Gastrocnemius medialis (tissue), 4 donors: Measurements from ENCODE around the gene NT5DC4. TPM values are rescaled to one million over a fixed set of nuclear protein-coding genes. Genes with fewer than 3 reads are reported as not detected.

ENCODE experiments used
- ATAC-seq, 2 donors: fragments of 150-250 bp; one replicate each; pipeline ENCODE4 v1.9.1; 2016
- DNase-seq, 2 donors: peaks; one replicate each; pipeline ENCODE4 v3.0.0-alpha.2; 2019
- H3K27ac ChIP-seq, 4 donors: fragments of 200-600 bp; sonication (generic); 1 replicate in 1 of 4; 2 replicates in 3 of 4; pipeline ENCODE4 v1.5.1; 2016 to 2018; ENCODE audit warnings: mild to moderate bottlenecking in 2 of 4, moderate library complexity in 1 of 4
- H3K27me3 ChIP-seq, 3 donors: fragments of 200-600 bp; sonication (generic) in 2 of 3; 1 replicate in 1 of 3; 2 replicates in 2 of 3; pipeline versions ENCODE4 v1.5.1 to v1.6.0; 2016 to 2019; ENCODE audit warnings: mild to moderate bottlenecking in 1 of 3, moderate library complexity in 1 of 3
- H3K36me3 ChIP-seq, 2 donors: fragments of 200-600 bp; sonication (generic) in 1 of 2; one replicate each; pipeline ENCODE4 v1.5.1; 2017 to 2018
- H3K4me1 ChIP-seq, 2 donors: fragments of 200-600 bp; sonication (generic) in 1 of 2; one replicate each; pipeline ENCODE4 v1.5.1; 2016 to 2017; ENCODE audit warnings: mild to moderate bottlenecking in 2 of 2
- H3K4me3 ChIP-seq, 4 donors: fragments of 200-600 bp; sonication (generic) in 3 of 4; 1 replicate in 1 of 4; 2 replicates in 3 of 4; pipeline ENCODE4 v1.5.1; 2016 to 2019; ENCODE audit warnings: mild to moderate bottlenecking in 2 of 4
- H3K9me3 ChIP-seq, 3 donors: fragments of 200-600 bp; sonication (generic) in 2 of 3; 1 replicate in 1 of 3; 2 replicates in 2 of 3; pipeline ENCODE4 v1.5.1; 2016 to 2019
- POLR2A ChIP-seq, 2 donors: fragments of 450-650 bp; IDR thresholded peaks; one replicate each; pipeline ENCODE4 v1.6.1; 2017; ENCODE audit warnings: antibody characterized with exemption in 2 of 2, mild to moderate bottlenecking in 2 of 2, moderate library complexity in 2 of 2
- in situ Hi-C, 4 donors: fragments of 200-750 bp; cut with MboI; loops; one replicate each; pipeline versions ENCODE4 v1.15.0 to v1.8.0; 2017; ENCODE audit warnings: low sequenced_read_pairs in 4 of 4
- intact Hi-C: fragments of 100-400 bp; cut with DNase I; formaldehyde crosslinking; loops from one replicate; pipeline ENCODE4 v1.15.1; 2023; ENCODE audit warnings: low total_unique reads
- total RNA-seq, 4 donors: library from RNA; depleted of rRNA; stranded (reverse); fragments of >200 nt; gene quantifications; one replicate each; pipeline versions ENCODE4 v1.1.0 to v1.2.3, GENCODE V29; 2016
- TF ChIP-seq, protein P1 (sequence below), 5 experiments: fragments of 450-650 bp in 3 of 5; fragments of 200-600 bp in 2 of 5; sonication (generic) in 2 of 5; IDR thresholded peaks in 4 of 5; conservative IDR thresholded peaks in 1 of 5; 1 replicate in 4 of 5; 2 replicates in 1 of 5; pipeline ENCODE4 v1.5.1; 2016 to 2019; ENCODE audit warnings: antibody characterized with exemption in 5 of 5, mild to moderate bottlenecking in 3 of 5, moderate library complexity in 3 of 5

NT5DC4 gene
- total RNA-seq, 4 donors from 2014 or later, result not detected

DNA sequence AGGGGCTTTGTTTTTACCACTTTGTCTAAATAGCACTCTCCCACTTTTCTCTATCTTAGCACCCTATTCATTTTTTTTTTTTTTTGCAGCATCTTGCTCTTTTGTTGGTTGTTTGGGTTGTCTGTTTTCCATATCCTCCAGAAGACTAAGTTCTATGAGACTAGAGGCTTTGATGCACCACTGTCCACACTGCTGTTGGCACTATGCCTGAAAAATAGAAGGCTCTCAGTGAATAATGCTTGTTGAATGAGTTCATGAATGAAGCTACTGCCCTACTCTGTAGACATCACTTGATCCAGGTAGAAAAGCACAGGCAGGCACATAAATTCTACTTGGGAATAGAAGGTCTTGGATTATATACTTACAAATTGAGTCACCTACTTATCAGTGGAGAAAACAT lies 56.2 kb downstream of the NT5DC4 start:
- in situ Hi-C loops (no loop called here), intact Hi-C loops (no loop called here)
- Histone ChIP-seq H3K36me3 (no peaks in the 10 kb centered on the region), H3K4me1 (no peaks in the 10 kb centered on the region), H3K27me3 (no peaks in the 10 kb centered on the region), H3K4me3 (no peak overlapping the region), H3K9me3 (no peaks in the 10 kb centered on the region), H3K27ac (no peak overlapping the region)
- TF ChIP-seq, protein P1, sequence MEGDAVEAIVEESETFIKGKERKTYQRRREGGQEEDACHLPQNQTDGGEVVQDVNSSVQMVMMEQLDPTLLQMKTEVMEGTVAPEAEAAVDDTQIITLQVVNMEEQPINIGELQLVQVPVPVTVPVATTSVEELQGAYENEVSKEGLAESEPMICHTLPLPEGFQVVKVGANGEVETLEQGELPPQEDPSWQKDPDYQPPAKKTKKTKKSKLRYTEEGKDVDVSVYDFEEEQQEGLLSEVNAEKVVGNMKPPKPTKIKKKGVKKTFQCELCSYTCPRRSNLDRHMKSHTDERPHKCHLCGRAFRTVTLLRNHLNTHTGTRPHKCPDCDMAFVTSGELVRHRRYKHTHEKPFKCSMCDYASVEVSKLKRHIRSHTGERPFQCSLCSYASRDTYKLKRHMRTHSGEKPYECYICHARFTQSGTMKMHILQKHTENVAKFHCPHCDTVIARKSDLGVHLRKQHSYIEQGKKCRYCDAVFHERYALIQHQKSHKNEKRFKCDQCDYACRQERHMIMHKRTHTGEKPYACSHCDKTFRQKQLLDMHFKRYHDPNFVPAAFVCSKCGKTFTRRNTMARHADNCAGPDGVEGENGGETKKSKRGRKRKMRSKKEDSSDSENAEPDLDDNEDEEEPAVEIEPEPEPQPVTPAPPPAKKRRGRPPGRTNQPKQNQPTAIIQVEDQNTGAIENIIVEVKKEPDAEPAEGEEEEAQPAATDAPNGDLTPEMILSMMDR (IDR thresholded peaks at IDR 0.05 in 4 of 5, conservative IDR thresholded peaks at IDR 0.05 in 1 of 5), result no peak
- no peak for TF ChIP-seq POLR2A (IDR thresholded peaks at IDR 0.05)
- DNase-seq, result no peak
- ATAC-seq, result no peak

DNA sequence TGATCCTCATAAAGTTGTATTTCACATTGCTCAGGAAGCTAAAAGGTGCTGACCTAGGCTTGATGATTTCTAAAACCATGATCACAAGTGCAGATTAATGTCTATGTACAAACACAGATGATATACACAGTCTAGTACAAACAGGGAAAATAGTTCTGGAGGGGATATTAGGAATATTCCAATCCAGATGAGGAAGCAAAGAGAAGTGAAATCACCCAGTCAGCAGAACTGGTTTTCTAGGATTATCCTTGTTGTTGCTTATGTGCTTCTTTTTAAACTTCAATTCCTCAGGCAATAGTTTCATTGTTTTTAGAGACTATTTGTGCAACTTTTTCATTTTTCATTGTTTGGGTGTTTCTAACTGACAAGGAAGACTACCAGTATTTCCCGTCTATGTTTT lies 58.8 kb downstream of the NT5DC4 start:
- Histone ChIP-seq H3K4me3 (no peak overlapping the region), H3K27me3 (no peaks in the 10 kb centered on the region), H3K36me3 (no peaks in the 10 kb centered on the region), H3K27ac (no peak overlapping the region), H3K9me3 (no peaks in the 10 kb centered on the region), H3K4me1 (no peaks in the 10 kb centered on the region)
- TF ChIP-seq, protein P1 (IDR thresholded peaks at IDR 0.05 in 4 of 5, conservative IDR thresholded peaks at IDR 0.05 in 1 of 5), result no peak
- TF ChIP-seq POLR2A (IDR thresholded peaks at IDR 0.05), result no peak
- intact Hi-C loops (no loop called here), in situ Hi-C loops (no loop called here)
- DNase-seq, result no peak
- no peak for ATAC-seq

DNA sequence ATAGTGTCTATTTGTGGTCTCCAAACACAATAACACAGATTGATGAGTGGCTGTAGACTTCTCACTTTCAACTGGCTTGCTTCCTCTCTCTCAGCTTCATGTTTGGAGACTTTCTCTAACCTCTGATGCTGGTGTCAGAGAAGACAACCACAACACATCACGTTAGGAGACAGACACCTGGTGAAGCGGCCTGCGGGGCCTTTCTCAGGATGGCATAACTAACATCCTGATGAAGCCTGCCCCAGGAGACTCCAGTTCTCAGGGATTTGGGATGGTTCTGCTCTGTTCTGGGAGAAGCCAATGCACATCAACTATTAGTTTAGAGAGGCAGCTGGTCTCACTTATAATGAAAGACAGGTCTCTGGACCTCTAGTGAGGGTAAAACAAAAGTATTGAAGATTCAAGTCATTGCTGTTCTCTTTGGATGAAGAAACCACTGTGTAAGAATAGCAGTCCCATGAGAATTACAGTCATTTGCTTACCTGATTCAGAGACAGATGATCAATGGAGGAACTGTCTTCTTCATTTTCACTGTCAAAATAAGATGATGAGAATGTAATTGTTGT lies 61.5 kb downstream of the NT5DC4 start:
- no peak overlapping the region for H3K27ac ChIP-seq
- intact Hi-C loops, result no loop called here
- DNase-seq (no peak), ATAC-seq (no peak)
- no peaks in the 10 kb centered on the region for H3K4me1 ChIP-seq
- in situ Hi-C loops, result no loop called here
- H3K4me3 ChIP-seq, result no peak overlapping the region
- H3K27me3 ChIP-seq, result no peaks in the 10 kb centered on the region
- TF ChIP-seq, protein P1 (IDR thresholded peaks at IDR 0.05 in 4 of 5, conservative IDR thresholded peaks at IDR 0.05 in 1 of 5), result no peak
- no peak for TF ChIP-seq POLR2A (IDR thresholded peaks at IDR 0.05)
- H3K9me3 ChIP-seq, result no peaks in the 10 kb centered on the region
- no peaks in the 10 kb centered on the region for H3K36me3 ChIP-seq

DNA sequence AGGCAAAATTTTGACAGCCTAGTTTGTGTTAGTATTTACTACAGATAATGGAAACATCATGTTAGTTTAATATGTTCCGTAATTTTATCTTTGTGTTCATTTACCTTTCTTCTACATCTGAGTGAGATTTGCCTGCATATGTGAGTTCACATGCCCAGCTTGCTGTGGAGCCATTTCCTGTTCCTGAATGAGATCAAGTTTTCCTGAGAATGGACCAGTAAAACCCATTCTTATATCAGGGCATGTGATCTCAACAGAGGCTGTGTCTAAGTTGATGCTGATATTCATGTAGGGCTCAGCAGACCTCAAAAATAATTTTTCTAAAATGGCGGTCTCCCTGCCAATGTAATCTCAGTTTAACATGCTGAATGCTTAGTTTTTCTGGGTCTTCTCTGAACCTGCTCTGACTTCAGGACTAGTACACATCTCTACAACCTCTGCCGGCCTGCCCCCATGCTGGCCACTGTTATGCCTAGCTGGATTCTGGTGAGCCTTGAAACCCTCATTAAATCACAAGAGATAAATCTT lies 62.4 kb downstream of the NT5DC4 start:
- TF ChIP-seq, protein P1 (IDR thresholded peaks at IDR 0.05 in 4 of 5, conservative IDR thresholded peaks at IDR 0.05 in 1 of 5), result no peak
- TF ChIP-seq POLR2A (IDR thresholded peaks at IDR 0.05), result no peak
- H3K27ac ChIP-seq, result no peak overlapping the region
- intact Hi-C loops (no loop called here), in situ Hi-C loops (no loop called here)
- H3K4me3 ChIP-seq, result no peak overlapping the region
- DNase-seq (no peak), ATAC-seq (no peak)
- H3K9me3 ChIP-seq, result no peaks in the 10 kb centered on the region
- H3K36me3 ChIP-seq, result no peaks in the 10 kb centered on the region
- no peaks in the 10 kb centered on the region for H3K4me1 ChIP-seq
- no peaks in the 10 kb centered on the region for H3K27me3 ChIP-seq
